H1 (cell line): ENCODE data around the gene ANKS1B. TPM values are rescaled to one million over a fixed set of nuclear protein-coding genes. Genes with fewer than 3 reads are reported as not detected.

Experiments
- BACH1 ChIP-seq: IDR thresholded peaks from 2 replicates; pipeline ENCODE4 v1.6.1; 2012; ENCODE audit warnings: low read length, improper control_type of control experiment
- EP300 ChIP-seq, 2 experiments: IDR thresholded peaks; 1 replicate in 1 of 2; 2 replicates in 1 of 2; pipeline ENCODE4 v1.6.1; 2011 to 2012; ENCODE audit warnings: low read depth in 2 of 2, low read length in 2 of 2, mild to moderate bottlenecking in 2 of 2, borderline replicate concordance in 1 of 2, inconsistent platforms in 1 of 2, moderate library complexity in 1 of 2
- EZH2 ChIP-seq: fragments of 200-600 bp; sonication (generic); IDR thresholded peaks from 2 replicates; pipeline ENCODE4 v1.7.1; 2012; ENCODE audit warnings: low read depth, mild to moderate bottlenecking, moderate library complexity, low read length, inconsistent platforms; ENCODE audit not compliant: severe bottlenecking
- POLR2A ChIP-seq, 2 experiments: IDR thresholded peaks; 1 replicate in 1 of 2; 2 replicates in 1 of 2; pipeline ENCODE4 v1.6.1; 2011; ENCODE audit warnings: low read depth in 2 of 2, low read length in 2 of 2, mild to moderate bottlenecking in 2 of 2; ENCODE audit errors: control extremely low read depth in 1 of 2
- RFX5 ChIP-seq: IDR thresholded peaks from 2 replicates; pipeline ENCODE4 v1.6.1; 2011; ENCODE audit warnings: low read depth, low read length, improper control_type of control experiment, borderline replicate concordance
- polyA plus RNA-seq, 7 experiments: library from polyadenylated mRNA; depleted of rRNA in 3 of 7; stranded (reverse) in 5 of 7; unstranded in 2 of 7; fragments of >200 nt in 5 of 7; fragments of 200-250 nt in 2 of 7; gene quantifications; 1 replicate in 5 of 7; 2 replicates in 1 of 7; 4 replicates in 1 of 7; pipeline versions ENCODE4 v1.2.1 to v1.2.3, GENCODE V29; 2011 to 2013; ENCODE audit warnings: missing spikeins in 2 of 7, mixed read lengths in 2 of 7
- total RNA-seq: library from RNA; stranded (reverse); fragmentation: NEBNext Ultra II Directional; extraction: Animal tissue kit (Norgen Biotek cat#: 25700); gene quantifications from 2 replicates; pipeline ENCODE4 v1.2.1, GENCODE V29; 2021

ANKS1B gene
- total and polyA plus RNA-seq, 2 of the 8 experiments (the other 6 are each of a cell fraction or from before 2014, with no cell fraction given): 2.7 to 6.1 TPM

GRCh38 chr12:99996095-99996494 is 11.4 kb upstream of the ANKS1B start (continued):
- TF ChIP-seq POLR2A (IDR thresholded peaks at IDR 0.05; ENCODE audit: control extremely low read depth in 1 of 2, low read depth in 2 of 2, low read length in 2 of 2) (no peak), RFX5 (no peak), BACH1 (no peak), EP300 (IDR thresholded peaks at IDR 0.05; ENCODE audit: borderline replicate concordance in 1 of 2, low read depth in 2 of 2, low read length in 2 of 2) (no peak), EZH2 (no peak)
